ENCODE measurements around the gene PRPF19. TPM values are rescaled to one million over a fixed set of nuclear protein-coding genes. Genes with fewer than 3 reads are reported as not detected.

PRPF19 gene
- polyA plus RNA-seq, 1 donor from 2014 or later: 71.3 TPM

DNA sequence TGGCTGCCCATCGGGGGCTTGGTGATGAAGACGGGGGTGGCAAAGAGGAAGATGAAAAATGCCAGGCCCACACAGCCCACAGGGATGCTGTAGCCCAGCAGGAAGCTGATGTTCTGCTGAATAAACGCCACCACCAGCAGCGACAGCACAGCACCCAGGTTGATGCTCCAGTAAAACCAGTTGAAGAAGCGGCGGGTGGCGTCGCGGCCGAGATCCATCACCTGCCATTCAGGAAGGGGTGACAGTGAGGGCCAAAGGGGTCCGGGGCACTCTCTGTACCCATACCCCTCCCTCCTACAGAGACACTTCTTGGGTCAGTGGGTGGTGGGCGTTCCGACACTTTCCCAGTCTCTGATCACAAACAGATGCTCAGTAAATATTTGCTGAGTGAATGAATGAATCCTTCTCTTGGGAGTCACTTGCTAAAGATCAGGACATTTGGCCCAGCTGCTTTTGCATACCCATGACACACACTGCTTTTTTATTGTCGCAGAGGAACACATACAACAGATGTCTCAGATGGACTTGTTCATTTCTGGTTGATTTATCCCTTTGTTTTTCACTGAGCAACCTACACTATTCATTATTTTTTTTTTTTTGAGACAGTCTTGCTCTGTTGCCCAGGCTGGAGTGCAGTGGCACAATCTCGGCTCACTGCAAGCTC, 40.3 kb upstream of the PRPF19 start:
- H3K27me3 ChIP-seq (ENCODE audit: insufficient read depth, low read depth, low read length): peaks cover 7% of the 10 kb centered on the region
- H3K9ac ChIP-seq (ENCODE audit: low read length): no peak overlapping the region
- no peaks in the 10 kb centered on the region for H4K20me1 ChIP-seq (ENCODE audit: insufficient read depth)
- no peak overlapping the region for H3K27ac ChIP-seq (ENCODE audit: low read length)
- no peaks in the 10 kb centered on the region for H3K36me3 ChIP-seq (ENCODE audit: insufficient read depth, low read length)
- no peaks in the 10 kb centered on the region for H3K9me2 ChIP-seq (ENCODE audit: insufficient read depth, low read length)
- H3K79me2 ChIP-seq (replicated peaks; ENCODE audit: insufficient read depth, low read length): no peaks in the 10 kb centered on the region
- no peak for TF ChIP-seq RAD21 (conservative IDR thresholded peaks at IDR 0.05)
- no peak for TF ChIP-seq SMC3 (conservative IDR thresholded peaks at IDR 0.05; ENCODE audit: poor library complexity)
- no peak for TF ChIP-seq EP300 (conservative IDR thresholded peaks at IDR 0.05; ENCODE audit: poor library complexity, severe bottlenecking)
- no peaks in the 10 kb centered on the region for H3K9me3 ChIP-seq (ENCODE audit: low read length)
- H3K4me3 ChIP-seq (ENCODE audit: low read length): no peak overlapping the region
- H3F3A ChIP-seq (ENCODE audit: insufficient read depth, low read length, poor library complexity, severe bottlenecking): no peaks in the 10 kb centered on the region
- no peak overlapping the region for H2AFZ ChIP-seq (ENCODE audit: low read depth, low read length)
- H3K4me2 ChIP-seq (ENCODE audit: low read length): no peak overlapping the region

GRCh38 chr11:60945295-60945667, 38.9 kb upstream of the PRPF19 start:
- H3K9me2 ChIP-seq (ENCODE audit: insufficient read depth, low read length): no peaks in the 10 kb centered on the region
- TF ChIP-seq EP300 (conservative IDR thresholded peaks at IDR 0.05; ENCODE audit: poor library complexity, severe bottlenecking): no peak
- TF ChIP-seq EZH2 (IDR thresholded peaks at IDR 0.05; ENCODE audit: borderline replicate concordance, insufficient read depth, low read length, poor library complexity, severe bottlenecking): no peak
- no peak for TF ChIP-seq SMC3 (conservative IDR thresholded peaks at IDR 0.05; ENCODE audit: poor library complexity)
- H3K27ac ChIP-seq (ENCODE audit: low read length): no peak overlapping the region
- no peak overlapping the region for H2AFZ ChIP-seq (ENCODE audit: low read depth, low read length)
- H3K36me3 ChIP-seq (ENCODE audit: insufficient read depth, low read length): no peaks in the 10 kb centered on the region
- H3K9ac ChIP-seq (ENCODE audit: low read length): no peak overlapping the region
- H3K4me3 ChIP-seq (ENCODE audit: low read length): no peak overlapping the region
- H3K79me2 ChIP-seq (replicated peaks; ENCODE audit: insufficient read depth, low read length): no peaks in the 10 kb centered on the region
- no peaks in the 10 kb centered on the region for H4K20me1 ChIP-seq (ENCODE audit: insufficient read depth)
- H3K9me3 ChIP-seq (ENCODE audit: low read length): no peaks in the 10 kb centered on the region
- no peaks in the 10 kb centered on the region for H3F3A ChIP-seq (ENCODE audit: insufficient read depth, low read length, poor library complexity, severe bottlenecking)
- H3K4me2 ChIP-seq (ENCODE audit: low read length): no peak overlapping the region
- H3K27me3 ChIP-seq (ENCODE audit: insufficient read depth, low read depth, low read length): no peaks in the 10 kb centered on the region

DNA sequence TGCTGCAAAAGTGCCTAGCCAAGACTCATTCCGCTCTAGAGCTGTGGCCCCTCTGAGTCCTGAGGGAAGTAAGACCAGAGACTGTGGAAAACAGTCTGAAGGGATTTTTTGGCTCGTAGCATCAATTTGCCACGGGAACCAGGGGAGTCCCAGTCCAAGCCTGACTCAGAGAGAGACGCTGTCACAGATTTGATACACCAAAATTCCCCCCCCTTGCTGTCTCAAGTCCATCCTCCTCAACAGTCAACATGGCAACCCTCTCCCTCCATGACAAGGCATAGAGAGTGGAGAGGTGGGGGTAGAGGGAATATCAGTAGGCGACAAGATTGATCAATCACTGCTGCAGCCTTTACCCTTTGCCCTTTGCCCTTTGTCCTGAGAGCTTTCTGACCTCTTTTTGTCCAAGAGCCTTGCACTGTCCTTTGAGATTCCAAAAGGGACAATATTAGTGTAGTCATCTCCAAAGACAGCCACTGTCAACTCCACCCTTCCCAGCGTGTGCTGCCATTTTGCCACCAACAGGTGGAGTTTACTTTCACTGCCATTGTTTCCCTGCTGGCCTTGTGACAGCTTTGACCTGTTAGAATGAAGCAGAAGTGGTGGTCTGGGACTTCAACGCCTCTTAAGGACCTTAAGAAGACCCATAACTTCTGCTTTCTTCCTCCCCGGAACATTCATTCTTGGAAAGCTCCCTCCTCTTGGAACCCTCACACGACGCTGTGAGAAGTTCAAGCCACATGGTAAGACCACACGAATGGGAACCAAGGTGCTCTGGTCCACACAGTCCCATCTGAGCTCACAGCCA, 38.3 kb upstream of the PRPF19 start:
- Histone ChIP-seq H3K9me3 (ENCODE audit: low read length) (no peaks in the 10 kb centered on the region), H3K9ac (ENCODE audit: low read length) (no peak overlapping the region), H3K4me3 (ENCODE audit: low read length) (no peak overlapping the region), H3K9me2 (ENCODE audit: insufficient read depth, low read length) (no peaks in the 10 kb centered on the region), H3K4me2 (ENCODE audit: low read length) (no peak overlapping the region), H3K27me3 (ENCODE audit: insufficient read depth, low read depth, low read length) (no peaks in the 10 kb centered on the region), H4K20me1 (ENCODE audit: insufficient read depth) (no peaks in the 10 kb centered on the region), H3K36me3 (ENCODE audit: insufficient read depth, low read length) (no peaks in the 10 kb centered on the region), H3F3A (ENCODE audit: insufficient read depth, low read length, poor library complexity, severe bottlenecking) (no peaks in the 10 kb centered on the region), H2AFZ (ENCODE audit: low read depth, low read length) (no peak overlapping the region), H3K79me2 (replicated peaks; ENCODE audit: insufficient read depth, low read length) (no peaks in the 10 kb centered on the region), H3K27ac (ENCODE audit: low read length) (no peak overlapping the region)
- TF ChIP-seq CTCF (IDR thresholded peaks at IDR 0.05; ENCODE audit: poor library complexity, severe bottlenecking): peak; percentile 10
- TF ChIP-seq MXI1 (conservative IDR thresholded peaks at IDR 0.05; ENCODE audit: poor library complexity, severe bottlenecking): no peak

Measured in neural cell (in vitro differentiated cells).